GM12878 (cell line): ENCODE measurements around the gene SLC6A2. TPM values are rescaled to one million over a fixed set of nuclear protein-coding genes. Genes with fewer than 3 reads are reported as not detected.

Experiments used
- EP300 ChIP-seq, 2 experiments: fragments of 150-350 bp in 1 of 2; IDR thresholded peaks; 2 replicates each; pipeline ENCODE4 v1.6.1; 2011 to 2012; ENCODE audit warnings: low read depth in 2 of 2, low read length in 2 of 2, borderline replicate concordance in 1 of 2, improper control_type of control experiment in 1 of 2, inconsistent platforms in 1 of 2; ENCODE audit not compliant: control insufficient read depth in 1 of 2
- GABPA ChIP-seq: IDR thresholded peaks from 2 replicates; pipeline ENCODE4 v1.6.1; 2014; ENCODE audit warnings: antibody characterized with exemption, low read depth, mild to moderate bottlenecking, inconsistent platforms
- NR2F1 ChIP-seq: fragments of 450-650 bp; conservative IDR thresholded peaks from 2 replicates; pipeline ENCODE4 v1.6.1; 2017; ENCODE audit warnings: mild to moderate bottlenecking
- SUZ12 ChIP-seq: fragments of 200-600 bp; sonication (generic); IDR thresholded peaks from one replicate; pipeline ENCODE4 v1.6.1; 2018; ENCODE audit warnings: antibody characterized with exemption, mild to moderate bottlenecking; ENCODE audit not compliant: unreplicated experiment
- ZNF384 ChIP-seq: IDR thresholded peaks from 2 replicates; pipeline ENCODE4 v1.6.1; 2012; ENCODE audit warnings: low read depth, mild to moderate bottlenecking, low read length, improper control_type of control experiment, borderline replicate concordance
- polyA plus RNA-seq, 11 experiments: library from polyadenylated mRNA; depleted of rRNA in 4 of 11; unstranded in 6 of 11; stranded (reverse) in 5 of 11; fragments of >200 nt; fragmentation: Nextera tagmentation in 4 of 11; fragmentation: Illumina TruSeq in 1 of 11; extraction: Ambion mirVana in 4 of 11; extraction: Trizol in 1 of 11; gene quantifications; 1 replicate in 1 of 11; 2 replicates in 10 of 11; pipeline versions ENCODE4 v1.2.1 to v1.2.3, GENCODE V29; 2011 to 2016; ENCODE audit warnings: inconsistent platforms in 2 of 11, missing spikeins in 2 of 11, low read depth in 1 of 11
- total RNA-seq, 4 experiments: library from RNA; depleted of rRNA in 3 of 4; stranded (reverse); fragments of >200 nt in 3 of 4; fragmentation: Illumina TruSeq in 1 of 4; extraction: Trizol in 1 of 4; gene quantifications; 2 replicates each; pipeline versions ENCODE4 v1.2.1 to v1.2.3, GENCODE V29; 2013 to 2021
- TF ChIP-seq, protein P1 (sequence below): IDR thresholded peaks from 2 replicates; pipeline ENCODE4 v1.6.1; 2012; ENCODE audit warnings: mild to moderate bottlenecking, low read depth, low read length

The SLC6A2 gene
- total and polyA plus RNA-seq, 10 of the 15 experiments (the other 5 are each of a cell fraction or from before 2014, with no cell fraction given) = not detected

GRCh38 chr16:55703003-55704001 lies 47.5 kb downstream of the SLC6A2 start (continued):
- TF ChIP-seq, protein P1, sequence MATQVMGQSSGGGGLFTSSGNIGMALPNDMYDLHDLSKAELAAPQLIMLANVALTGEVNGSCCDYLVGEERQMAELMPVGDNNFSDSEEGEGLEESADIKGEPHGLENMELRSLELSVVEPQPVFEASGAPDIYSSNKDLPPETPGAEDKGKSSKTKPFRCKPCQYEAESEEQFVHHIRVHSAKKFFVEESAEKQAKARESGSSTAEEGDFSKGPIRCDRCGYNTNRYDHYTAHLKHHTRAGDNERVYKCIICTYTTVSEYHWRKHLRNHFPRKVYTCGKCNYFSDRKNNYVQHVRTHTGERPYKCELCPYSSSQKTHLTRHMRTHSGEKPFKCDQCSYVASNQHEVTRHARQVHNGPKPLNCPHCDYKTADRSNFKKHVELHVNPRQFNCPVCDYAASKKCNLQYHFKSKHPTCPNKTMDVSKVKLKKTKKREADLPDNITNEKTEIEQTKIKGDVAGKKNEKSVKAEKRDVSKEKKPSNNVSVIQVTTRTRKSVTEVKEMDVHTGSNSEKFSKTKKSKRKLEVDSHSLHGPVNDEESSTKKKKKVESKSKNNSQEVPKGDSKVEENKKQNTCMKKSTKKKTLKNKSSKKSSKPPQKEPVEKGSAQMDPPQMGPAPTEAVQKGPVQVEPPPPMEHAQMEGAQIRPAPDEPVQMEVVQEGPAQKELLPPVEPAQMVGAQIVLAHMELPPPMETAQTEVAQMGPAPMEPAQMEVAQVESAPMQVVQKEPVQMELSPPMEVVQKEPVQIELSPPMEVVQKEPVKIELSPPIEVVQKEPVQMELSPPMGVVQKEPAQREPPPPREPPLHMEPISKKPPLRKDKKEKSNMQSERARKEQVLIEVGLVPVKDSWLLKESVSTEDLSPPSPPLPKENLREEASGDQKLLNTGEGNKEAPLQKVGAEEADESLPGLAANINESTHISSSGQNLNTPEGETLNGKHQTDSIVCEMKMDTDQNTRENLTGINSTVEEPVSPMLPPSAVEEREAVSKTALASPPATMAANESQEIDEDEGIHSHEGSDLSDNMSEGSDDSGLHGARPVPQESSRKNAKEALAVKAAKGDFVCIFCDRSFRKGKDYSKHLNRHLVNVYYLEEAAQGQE = no peak
- TF ChIP-seq GABPA (no peak), SUZ12 (no peak), ZNF384 (no peak), NR2F1 (no peak), EP300 (IDR thresholded peaks at IDR 0.05; ENCODE audit: borderline replicate concordance in 1 of 2, control insufficient read depth in 1 of 2, low read depth in 2 of 2, low read length in 2 of 2) (no peak)
